ENCODE results near the gene UGT1A9.

DNA sequence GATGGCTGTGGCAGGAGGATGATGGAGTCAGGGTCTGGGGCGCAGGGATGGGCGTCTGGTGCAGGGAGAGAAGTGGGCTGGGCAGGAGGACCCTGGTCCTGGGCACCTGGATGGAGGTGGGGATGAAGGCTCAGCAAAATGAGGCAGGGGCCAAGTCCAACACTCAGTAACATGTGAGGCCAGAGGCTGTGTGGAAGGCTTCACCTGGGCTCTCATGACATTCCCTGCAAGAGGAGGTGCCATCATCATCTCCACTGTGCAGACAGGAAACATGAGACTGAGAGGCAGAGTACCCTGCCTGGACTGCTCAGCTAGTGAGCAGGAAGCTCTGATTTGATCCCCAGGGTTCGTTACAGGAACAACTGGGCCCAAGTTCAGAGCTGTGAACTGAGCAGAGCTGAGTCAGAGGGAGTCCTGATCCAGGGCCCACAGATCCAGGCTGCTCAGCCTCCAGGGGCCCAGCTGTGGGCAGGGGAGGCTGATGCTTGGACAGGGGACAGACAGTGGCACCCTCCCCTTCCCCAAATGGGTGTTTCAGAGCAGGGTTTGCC lies 145.7 kb downstream of the UGT1A9 start:
- TF ChIP-seq, protein P1, sequence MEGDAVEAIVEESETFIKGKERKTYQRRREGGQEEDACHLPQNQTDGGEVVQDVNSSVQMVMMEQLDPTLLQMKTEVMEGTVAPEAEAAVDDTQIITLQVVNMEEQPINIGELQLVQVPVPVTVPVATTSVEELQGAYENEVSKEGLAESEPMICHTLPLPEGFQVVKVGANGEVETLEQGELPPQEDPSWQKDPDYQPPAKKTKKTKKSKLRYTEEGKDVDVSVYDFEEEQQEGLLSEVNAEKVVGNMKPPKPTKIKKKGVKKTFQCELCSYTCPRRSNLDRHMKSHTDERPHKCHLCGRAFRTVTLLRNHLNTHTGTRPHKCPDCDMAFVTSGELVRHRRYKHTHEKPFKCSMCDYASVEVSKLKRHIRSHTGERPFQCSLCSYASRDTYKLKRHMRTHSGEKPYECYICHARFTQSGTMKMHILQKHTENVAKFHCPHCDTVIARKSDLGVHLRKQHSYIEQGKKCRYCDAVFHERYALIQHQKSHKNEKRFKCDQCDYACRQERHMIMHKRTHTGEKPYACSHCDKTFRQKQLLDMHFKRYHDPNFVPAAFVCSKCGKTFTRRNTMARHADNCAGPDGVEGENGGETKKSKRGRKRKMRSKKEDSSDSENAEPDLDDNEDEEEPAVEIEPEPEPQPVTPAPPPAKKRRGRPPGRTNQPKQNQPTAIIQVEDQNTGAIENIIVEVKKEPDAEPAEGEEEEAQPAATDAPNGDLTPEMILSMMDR (IDR thresholded peaks at IDR 0.05), result no peak
- no peak for TF ChIP-seq POLR2A (IDR thresholded peaks at IDR 0.05)
